ENCODE data around the gene AMN.

The AMN gene

GRCh38 chr14:102922490-102923200 is at the start of gene AMN:
AMN (plus strand) TSS chr14:102922663; CDS start chr14:102922689, 26 bp downstream.
- no peak for TF ChIP-seq GATA3 (IDR thresholded peaks at IDR 0.05; ENCODE audit: low read depth, low read length)
- TF ChIP-seq GATA2 (IDR thresholded peaks at IDR 0.05; ENCODE audit: low read depth, low read length): no peak

- no peak for TF ChIP-seq GATA2 (IDR thresholded peaks at IDR 0.05; ENCODE audit: low read depth, low read length)
- TF ChIP-seq GATA3 (IDR thresholded peaks at IDR 0.05; ENCODE audit: low read depth, low read length): no peak
Observed at GRCh38 chr14:102873131-102873530, 49.3 kb upstream of the AMN start.

GRCh38 chr14:102873546-102874061 is 48.9 kb upstream of the AMN start:
- no peak for TF ChIP-seq GATA3 (IDR thresholded peaks at IDR 0.05; ENCODE audit: low read depth, low read length)
- TF ChIP-seq GATA2 (IDR thresholded peaks at IDR 0.05; ENCODE audit: low read depth, low read length): no peak

- TF ChIP-seq GATA3 (IDR thresholded peaks at IDR 0.05; ENCODE audit: low read depth, low read length): no peak
- TF ChIP-seq GATA2 (IDR thresholded peaks at IDR 0.05; ENCODE audit: low read depth, low read length): no peak
Observed at GRCh38 chr14:102875652-102876051, 46.8 kb upstream of the AMN start.

GRCh38 chr14:102878174-102878969 is 44.1 kb upstream of the AMN start:
- no peak for TF ChIP-seq GATA2 (IDR thresholded peaks at IDR 0.05; ENCODE audit: low read depth, low read length)
- TF ChIP-seq GATA3 (IDR thresholded peaks at IDR 0.05; ENCODE audit: low read depth, low read length): no peak

GRCh38 chr14:102878970-102879460 is 43.4 kb upstream of the AMN start:
- TF ChIP-seq GATA3 (IDR thresholded peaks at IDR 0.05; ENCODE audit: low read depth, low read length) (no peak), GATA2 (IDR thresholded peaks at IDR 0.05; ENCODE audit: low read depth, low read length) (no peak)

- TF ChIP-seq GATA3 (IDR thresholded peaks at IDR 0.05; ENCODE audit: low read depth, low read length): no peak
- TF ChIP-seq GATA2 (IDR thresholded peaks at IDR 0.05; ENCODE audit: low read depth, low read length): no peak
Observed at GRCh38 chr14:102882226-102882906, 40.1 kb upstream of the AMN start.

GRCh38 chr14:102883089-102883541 is 39.3 kb upstream of the AMN start:
- TF ChIP-seq GATA2 (IDR thresholded peaks at IDR 0.05; ENCODE audit: low read depth, low read length) (0 out of 2 replicates have a peak, but pooled peaks have one; percentile 3), GATA3 (IDR thresholded peaks at IDR 0.05; ENCODE audit: low read depth, low read length) (0 out of 2 replicates have a peak, but pooled peaks have one; percentile 0)

GRCh38 chr14:102883554-102883953 is 38.9 kb upstream of the AMN start:
- TF ChIP-seq GATA3 (IDR thresholded peaks at IDR 0.05; ENCODE audit: low read depth, low read length) (no peak), GATA2 (IDR thresholded peaks at IDR 0.05; ENCODE audit: low read depth, low read length) (no peak)

- no peak for TF ChIP-seq GATA3 (IDR thresholded peaks at IDR 0.05; ENCODE audit: low read depth, low read length)
- TF ChIP-seq GATA2 (IDR thresholded peaks at IDR 0.05; ENCODE audit: low read depth, low read length): no peak
Observed at GRCh38 chr14:102885737-102886447, 36.6 kb upstream of the AMN start.

GRCh38 chr14:102888748-102889147 is 33.7 kb upstream of the AMN start:
- TF ChIP-seq GATA2 (IDR thresholded peaks at IDR 0.05; ENCODE audit: low read depth, low read length) (no peak), GATA3 (IDR thresholded peaks at IDR 0.05; ENCODE audit: low read depth, low read length) (no peak)

- TF ChIP-seq GATA3 (IDR thresholded peaks at IDR 0.05; ENCODE audit: low read depth, low read length) (no peak), GATA2 (IDR thresholded peaks at IDR 0.05; ENCODE audit: low read depth, low read length) (no peak)
Observed at GRCh38 chr14:102889615-102890014, 32.8 kb upstream of the AMN start.

- no peak for TF ChIP-seq GATA3 (IDR thresholded peaks at IDR 0.05; ENCODE audit: low read depth, low read length)
- no peak for TF ChIP-seq GATA2 (IDR thresholded peaks at IDR 0.05; ENCODE audit: low read depth, low read length)
Observed at GRCh38 chr14:102891111-102891510, 31.4 kb upstream of the AMN start.
